Lung (tissue), 12 donors: Measurements from ENCODE around the gene MRPL42. TPM values are rescaled to one million over a fixed set of nuclear protein-coding genes. Genes with fewer than 3 reads are reported as not detected.

Experiments
- ATAC-seq: fragments of 200-7000 bp; cut with Tn5 transposase; one replicate; pipeline ENCODE4 v1.9.1; 2020; ENCODE audit warnings: moderate number of reproducible peaks; ENCODE audit not compliant: insufficient read depth, low FRiP score
- DNase-seq, 3 donors: peaks; one replicate each; pipeline ENCODE4 v3.0.0-alpha.2; 2013 to 2017
- H3K27ac ChIP-seq, 2 donors: one replicate each; pipeline ENCODE4 v1.5.1; 2013; ENCODE audit warnings: mild to moderate bottlenecking in 2 of 2, moderate library complexity in 2 of 2, control low read depth in 1 of 2, inconsistent platforms in 1 of 2, low read depth in 1 of 2, low read length in 1 of 2
- H3K27me3 ChIP-seq, 3 donors: one replicate each; pipeline ENCODE4 v1.5.1; 2013; ENCODE audit warnings: low read length in 2 of 3; ENCODE audit not compliant: control insufficient read depth in 3 of 3, insufficient read depth in 3 of 3
- H3K36me3 ChIP-seq, 4 donors: one replicate each; pipeline ENCODE4 v1.5.1; 2013; ENCODE audit warnings: low read length in 4 of 4, mild to moderate bottlenecking in 1 of 4, moderate library complexity in 1 of 4; ENCODE audit not compliant: control insufficient read depth in 4 of 4, insufficient read depth in 4 of 4
- H3K4me1 ChIP-seq, 5 donors: one replicate each; pipeline ENCODE4 v1.5.1; 2013; ENCODE audit warnings: low read length in 5 of 5, mild to moderate bottlenecking in 2 of 5, moderate library complexity in 1 of 5; ENCODE audit not compliant: control insufficient read depth in 5 of 5, insufficient read depth in 5 of 5
- H3K4me3 ChIP-seq: one replicate; pipeline ENCODE4 v1.5.1; 2013; ENCODE audit warnings: mild to moderate bottlenecking, control low read depth, moderate library complexity
- H3K9ac ChIP-seq, 2 donors: one replicate each; pipeline ENCODE4 v1.5.1; 2013; ENCODE audit warnings: low read length in 2 of 2, control low read depth in 1 of 2; ENCODE audit not compliant: insufficient read depth in 1 of 2
- H3K9me3 ChIP-seq, 4 donors: one replicate each; pipeline ENCODE4 v1.5.1; 2013; ENCODE audit warnings: low read length in 3 of 4, mild to moderate bottlenecking in 1 of 4, moderate library complexity in 1 of 4; ENCODE audit not compliant: control insufficient read depth in 4 of 4, insufficient read depth in 3 of 4
- CTCF ChIP-seq: IDR thresholded peaks from 2 replicates; pipeline ENCODE4 v1.5.1; 2012; ENCODE audit warnings: mild to moderate bottlenecking; ENCODE audit errors: control extremely low read depth, extremely low read depth
- WGBS, 2 donors: extraction: QIAGEN DNeasy Blood & Tissue Kit; methylation state at CpG; one replicate each; pipeline ENCODE4 v1.1.7; 2013; 5-methylcytosine and 5-hydroxymethylcytosine counted together
- polyA plus RNA-seq, 2 donors: library from polyadenylated mRNA; stranded (reverse); fragments of 200-250 nt; gene quantifications; one replicate each; pipeline ENCODE4 v1.2.1, GENCODE V29; 2013
- total RNA-seq, 2 donors: library from RNA; depleted of rRNA in 1 of 2; stranded (reverse); fragments of >200 nt in 1 of 2; gene quantifications; one replicate each; pipeline ENCODE4 v1.2.1, GENCODE V29; 2014 to 2021
- donor health status: control.
- donor health status: control.
- donor health status: Bipolar disorder and iron deficiency.
- donor health status: healthy.
- donor health status: DM: yes; HTN: yes; CAD: no.

The MRPL42 gene
- total and polyA plus RNA-seq, 4 donors, result 27.5 to 65.7 (median 43.6) TPM

- H3K9ac ChIP-seq, result no peak overlapping the region
- H3K4me3 ChIP-seq, result no peak overlapping the region
- H3K36me3 ChIP-seq, result no peaks in the 10 kb centered on the region
- no peak for TF ChIP-seq CTCF
- no peaks in the 10 kb centered on the region for H3K27me3 ChIP-seq
- WGBS, 2 donors, result 87 to 98% methylated on average over 1 of the region's 1 CpG
- H3K4me1 ChIP-seq, result no peaks in the 10 kb centered on the region
- DNase-seq (no peak), ATAC-seq (no peak)
- H3K9me3 ChIP-seq, result no peaks in the 10 kb centered on the region
- H3K27ac ChIP-seq, result no peak overlapping the region
Measured at GRCh38 chr12:93449277-93449676, 18.0 kb upstream of the MRPL42 start.

- TF ChIP-seq CTCF, result no peak
- DNase-seq (no peak), ATAC-seq (no peak)
- H3K4me3 ChIP-seq, result no peak overlapping the region
- H3K9ac ChIP-seq, result no peak overlapping the region
- H3K4me1 ChIP-seq, result no peaks in the 10 kb centered on the region
- H3K9me3 ChIP-seq, result no peaks in the 10 kb centered on the region
- H3K36me3 ChIP-seq, result no peaks in the 10 kb centered on the region
- 57 to 70% methylated on average over 3 of the region's 3 CpGs for WGBS, 2 donors
- H3K27ac ChIP-seq, result no peak overlapping the region
- H3K27me3 ChIP-seq, result no peaks in the 10 kb centered on the region
Measured at GRCh38 chr12:93451423-93452158, 15.7 kb upstream of the MRPL42 start.

- Histone ChIP-seq H3K9me3 (no peaks in the 10 kb centered on the region), H3K9ac (no peak overlapping the region), H3K36me3 (no peaks in the 10 kb centered on the region), H3K4me1 (no peaks in the 10 kb centered on the region), H3K27ac (no peak overlapping the region), H3K4me3 (no peak overlapping the region), H3K27me3 (no peaks in the 10 kb centered on the region)
- ATAC-seq (no peak), DNase-seq (no peak)
- 88% methylated on average over 5 of the region's 5 CpGs for WGBS, 2 donors
- no peak for TF ChIP-seq CTCF
Measured at GRCh38 chr12:93453633-93454032, 13.7 kb upstream of the MRPL42 start.

- Histone ChIP-seq H3K9me3 (no peaks in the 10 kb centered on the region), H3K36me3 (no peaks in the 10 kb centered on the region), H3K9ac (no peak overlapping the region), H3K27me3 (no peaks in the 10 kb centered on the region), H3K27ac (no peak overlapping the region), H3K4me3 (no peak overlapping the region), H3K4me1 (no peaks in the 10 kb centered on the region)
- WGBS, 2 donors, result 75 to 83% methylated on average over 2 of the region's 2 CpGs
- DNase-seq (no peak), ATAC-seq (no peak)
- no peak for TF ChIP-seq CTCF
Measured at GRCh38 chr12:93456077-93456476, 11.2 kb upstream of the MRPL42 start.
